Colonic mucosa (tissue), 4 donors: ENCODE measurements around the gene PATZ1. TPM values are rescaled to one million over a fixed set of nuclear protein-coding genes. Genes with fewer than 3 reads are reported as not detected.

ENCODE experiments used
- DNase-seq: peaks from one replicate; pipeline ENCODE4 v3.0.0-alpha.2; 2020
- H3K27ac ChIP-seq: fragments of 200-600 bp; one replicate; pipeline ENCODE4 v1.8.0; 2021
- H3K27me3 ChIP-seq: fragments of 200-600 bp; one replicate; pipeline ENCODE4 v1.8.0; 2021
- H3K36me3 ChIP-seq: fragments of 200-600 bp; one replicate; pipeline ENCODE4 v1.8.0; 2021
- H3K4me1 ChIP-seq: fragments of 200-600 bp; one replicate; pipeline ENCODE4 v1.8.0; 2021; ENCODE audit warnings: mild to moderate bottlenecking
- H3K4me3 ChIP-seq: fragments of 200-600 bp; one replicate; pipeline ENCODE4 v1.8.0; 2021
- H3K9ac ChIP-seq, 2 donors: one replicate each; pipeline ENCODE4 v1.7.0; 2013; ENCODE audit warnings: control low read depth in 2 of 2, low read depth in 2 of 2, low read length in 2 of 2
- H3K9me3 ChIP-seq: fragments of 200-600 bp; one replicate; pipeline ENCODE4 v1.8.0; 2021
- CTCF ChIP-seq: fragments of 200-600 bp; IDR thresholded peaks from one replicate; pipeline ENCODE4 v1.8.0; 2022; ENCODE audit warnings: antibody characterized with exemption, mild to moderate bottlenecking
- intact Hi-C: fragments of 100-400 bp; cut with DNase I; formaldehyde crosslinking; loops from one replicate; pipeline ENCODE4 v1.14.1; 2022
- total RNA-seq, 2 donors: library from RNA; stranded (reverse); fragmentation: NEBNext Ultra II Directional in 1 of 2; extraction: Animal tissue kit (Norgen Biotek cat#: 25700) in 1 of 2; gene quantifications; one replicate each; pipeline ENCODE4 v1.2.1, GENCODE V29; 2021
- donor health status: healthy.
- donor health status: DM: no; HTN: no; CAD: no.
- donor health status: DM: no; HTN: no; CAD: no.

Gene PATZ1
- total RNA-seq, 2 donors from 2014 or later: 13.8 to 17.9 TPM

- Histone ChIP-seq H3K9ac (no peak overlapping the region), H3K4me1 (no peaks in the 10 kb centered on the region), H3K4me3 (no peak overlapping the region), H3K36me3 (no peaks in the 10 kb centered on the region), H3K27me3 (no peaks in the 10 kb centered on the region), H3K9me3 (no peaks in the 10 kb centered on the region), H3K27ac (no peak overlapping the region)
- TF ChIP-seq CTCF: no peak
- intact Hi-C loops: no loop called here
- DNase-seq: no peak
Observed at GRCh38 chr22:31329453-31330215, 16.5 kb downstream of the PATZ1 start.

- Histone ChIP-seq H3K9ac (no peak overlapping the region), H3K27me3 (no peaks in the 10 kb centered on the region), H3K4me3 (no peak overlapping the region), H3K4me1 (no peaks in the 10 kb centered on the region), H3K9me3 (no peaks in the 10 kb centered on the region), H3K36me3 (no peaks in the 10 kb centered on the region), H3K27ac (no peak overlapping the region)
- DNase-seq: no peak
- no peak for TF ChIP-seq CTCF
- intact Hi-C loops: no loop called here
Observed at GRCh38 chr22:31329029-31329428, 17.1 kb downstream of the PATZ1 start.

- Histone ChIP-seq H3K9me3 (no peaks in the 10 kb centered on the region), H3K36me3 (no peaks in the 10 kb centered on the region), H3K4me1 (no peaks in the 10 kb centered on the region), H3K27me3 (no peaks in the 10 kb centered on the region), H3K27ac (no peak overlapping the region), H3K4me3 (no peak overlapping the region), H3K9ac (no peak overlapping the region)
- intact Hi-C loops: no loop called here
- TF ChIP-seq CTCF: no peak
- no peak for DNase-seq
Observed at GRCh38 chr22:31328544-31328960, 17.6 kb downstream of the PATZ1 start.

- no peak for TF ChIP-seq CTCF
- no peak overlapping the region for H3K4me3 ChIP-seq
- no peak overlapping the region for H3K27ac ChIP-seq
- H3K9me3 ChIP-seq: no peaks in the 10 kb centered on the region
- intact Hi-C loops: no loop called here
- no peaks in the 10 kb centered on the region for H3K27me3 ChIP-seq
- no peaks in the 10 kb centered on the region for H3K4me1 ChIP-seq
- no peaks in the 10 kb centered on the region for H3K36me3 ChIP-seq
- H3K9ac ChIP-seq: no peak overlapping the region
- no peak for DNase-seq
Observed at GRCh38 chr22:31327806-31328543, 18.2 kb downstream of the PATZ1 start.

GRCh38 chr22:31326877-31327276 is 19.3 kb downstream of the PATZ1 start:
- DNase-seq: no peak
- Histone ChIP-seq H3K27me3 (no peaks in the 10 kb centered on the region), H3K4me1 (no peaks in the 10 kb centered on the region), H3K4me3 (no peak overlapping the region), H3K9me3 (no peaks in the 10 kb centered on the region), H3K27ac (no peak overlapping the region), H3K9ac (no peak overlapping the region), H3K36me3 (no peaks in the 10 kb centered on the region)
- intact Hi-C loops: no loop called here
- TF ChIP-seq CTCF: no peak
